PC-3 (cell line): Measurements from ENCODE around the gene ZKSCAN4. TPM values are rescaled to one million over a fixed set of nuclear protein-coding genes. Genes with fewer than 3 reads are reported as not detected.

Experiments used
- ATAC-seq: fragments of 200-7000 bp; cut with Tn5 transposase; 2 replicates; pipeline ENCODE4 v1.9.1; 2020; ENCODE audit warnings: mild to moderate bottlenecking, moderate library complexity
- BruUV-seq: library from RNA; stranded (reverse); fragments of 400-500 nt; replicated peaks from 2 replicates; lab custom pipeline; 2021; lab: Mats Ljungman, UMichigan
- CTCF ChIA-PET: fragments of 300-600 bp; sonication (Branson Sonifier 250); formaldehyde crosslinking; loops from one replicate; lab custom pipeline; 2022; ENCODE audit warnings: antibody characterized with exemption; lab: Charles Lee
- POLR2A ChIA-PET: fragments of 300-600 bp; sonication (Branson Sonifier 250); formaldehyde crosslinking; loops from one replicate; lab custom pipeline; 2022; ENCODE audit warnings: antibody characterized with exemption; ENCODE audit not compliant: unreplicated experiment; lab: Charles Lee
- DNase-seq: peaks from one replicate; pipeline ENCODE4 v3.0.0-alpha.2; 2015
- H2AFZ ChIP-seq: fragments of 300-600 bp; sonication (generic); 2 replicates; pipeline ENCODE4 v1.6.0; 2016; ENCODE audit warnings: antibody characterized with exemption, low read length
- H3F3A ChIP-seq: fragments of 300-600 bp; sonication (generic); one replicate; pipeline ENCODE4 v1.6.0; 2017; ENCODE audit warnings: antibody characterized with exemption, low read length, control low read depth, mild to moderate bottlenecking; ENCODE audit not compliant: unreplicated experiment
- H3K27ac ChIP-seq: fragments of 300-600 bp; sonication (generic); 2 replicates; pipeline ENCODE4 v1.5.1; 2016; ENCODE audit warnings: mild to moderate bottlenecking, low read length
- H3K27me3 ChIP-seq: fragments of 300-600 bp; sonication (generic); 2 replicates; pipeline ENCODE4 v1.6.1; 2016; ENCODE audit warnings: low read length, mixed read lengths
- H3K36me3 ChIP-seq: fragments of 300-600 bp; sonication (generic); 2 replicates; pipeline ENCODE4 v1.6.1; 2016; ENCODE audit warnings: low read depth, mixed run types, low read length, mixed read lengths
- H3K4me1 ChIP-seq: fragments of 300-600 bp; sonication (generic); 2 replicates; pipeline ENCODE4 v1.5.1; 2016; ENCODE audit warnings: low read length; ENCODE audit not compliant: insufficient read depth
- H3K4me2 ChIP-seq: fragments of 300-600 bp; sonication (generic); 2 replicates; pipeline ENCODE4 v1.6.0; 2016; ENCODE audit warnings: low read length
- H3K4me3 ChIP-seq: fragments of 300-600 bp; sonication (generic); 2 replicates; pipeline ENCODE4 v1.5.1; 2016; ENCODE audit warnings: mild to moderate bottlenecking, low read length, mixed read lengths
- H3K79me2 ChIP-seq: fragments of 300-600 bp; sonication (generic); 2 replicates; pipeline ENCODE4 v1.6.1; 2017; ENCODE audit warnings: low read length, mixed read lengths
- H3K9ac ChIP-seq: fragments of 300-600 bp; sonication (generic); 2 replicates; pipeline ENCODE4 v1.6.0; 2016; ENCODE audit warnings: mild to moderate bottlenecking, low read length
- H3K9me2 ChIP-seq: fragments of 300-600 bp; sonication (generic); replicated peaks from 2 replicates; pipeline ENCODE4 v1.6.1; 2016; ENCODE audit warnings: mixed run types, low read length, mixed read lengths
- H3K9me3 ChIP-seq: fragments of 300-600 bp; sonication (generic); 2 replicates; pipeline ENCODE4 v1.6.1; 2016; ENCODE audit warnings: low read length, mixed read lengths
- H4K20me1 ChIP-seq: fragments of 300-600 bp; sonication (generic); 2 replicates; pipeline ENCODE4 v1.6.1; 2016; ENCODE audit warnings: low read length, mixed read lengths
- CTCF ChIP-seq: fragments of 300-600 bp; sonication (generic); conservative IDR thresholded peaks from 2 replicates; pipeline ENCODE4 v1.5.1; 2017; ENCODE audit warnings: antibody characterized with exemption, low read depth, mild to moderate bottlenecking, low read length
- EZH2 ChIP-seq: fragments of 300-600 bp; sonication (generic); IDR thresholded peaks from one replicate; pipeline ENCODE4 v1.6.1; 2017; ENCODE audit warnings: antibody characterized with exemption, mild to moderate bottlenecking, low read length; ENCODE audit not compliant: unreplicated experiment
- EZH2phosphoT487 ChIP-seq: fragments of 300-600 bp; sonication (generic); IDR thresholded peaks from 2 replicates; pipeline ENCODE4 v1.6.1; 2018; ENCODE audit warnings: mild to moderate bottlenecking, antibody characterized with exemption, low read length, borderline replicate concordance
- intact Hi-C: fragments of 100-400 bp; cut with micrococcal nuclease; formaldehyde crosslinking; loops from 2 replicates; pipeline ENCODE4 v1.9.0; 2023
- total RNA-seq: library from RNA; depleted of rRNA; stranded (reverse); fragments of >200 nt; gene quantifications from 2 replicates; pipeline ENCODE4 v1.2.3, GENCODE V29; 2014

The ZKSCAN4 gene
- total RNA-seq, 1 experiment from 2014 or later = 2.3 TPM

DNA sequence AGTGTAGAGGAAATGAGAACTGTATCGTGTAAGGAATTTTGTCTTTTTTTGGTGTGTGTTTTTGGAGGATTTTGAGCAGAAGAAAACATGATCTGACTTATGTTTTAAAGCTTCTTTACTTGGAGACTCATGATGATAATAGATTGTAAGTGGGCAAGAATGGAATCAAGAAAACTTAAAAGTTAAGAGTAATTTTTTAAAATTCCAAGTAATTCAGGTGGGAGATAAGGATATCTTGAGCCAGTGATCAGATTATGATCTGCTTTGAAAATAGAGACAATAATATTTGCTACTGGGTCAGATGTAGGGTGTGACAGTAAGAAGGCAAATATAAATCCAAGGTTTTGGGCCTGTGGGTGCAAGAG, 15.6 kb upstream of the ZKSCAN4 start:
- Histone ChIP-seq H3K9me3 (no peaks in the 10 kb centered on the region), H3K79me2 (peaks cover 25% of the 10 kb centered on the region), H3K27me3 (no peaks in the 10 kb centered on the region), H3K9ac (peak overlapping the region; percentile 78), H3K4me2 (peak overlapping the region; percentile 82), H3K9me2 (no peaks in the 10 kb centered on the region), H2AFZ (peak overlapping the region; percentile 93), H4K20me1 (no peaks in the 10 kb centered on the region), H3K4me3 (peak overlapping the region; percentile 86), H3K36me3 (0 out of 2 replicates have a peak, but pooled peaks cover 4% of the 10 kb centered on the region), H3K4me1 (peaks cover 28% of the 10 kb centered on the region), H3K27ac (peak overlapping the region; percentile 48; the same call in 1 of the 2 replicates), H3F3A (peaks cover 5% of the 10 kb centered on the region)
- intact Hi-C loops = loop anchor here (1.0 to 5.0 kb wide), 4 partner anchors 15 to 135 kb away; partner anchors contain the start of genes ZKSCAN3, ZKSCAN4 and ZSCAN31
- POLR2A ChIA-PET = interaction anchor here (0.5 to 1.0 kb wide), 5 partner anchors 15 to 460 kb away, joined by 3 to 8 read pairs (median 4); partner anchors contain the start of gene ZSCAN31
- CTCF ChIA-PET = interaction anchor here (0.7 to 1.6 kb wide), 2 partner anchors 88 to 115 kb away, joined by 3 to 6 read pairs; no protein-coding TSS in a partner anchor
- BruUV-seq = no TSS peak
- no peak for ATAC-seq
- no peak for TF ChIP-seq EZH2phosphoT487
- no peak for TF ChIP-seq CTCF
- TF ChIP-seq EZH2 = no peak
- DNase-seq = no peak

GRCh38 chr6:28266962-28267694, 15.1 kb upstream of the ZKSCAN4 start, which contains the start of gene ZSCAN26:
Gene ZSCAN26 (plus strand): TSS chr6:28267143. CDS start chr6:28271920, 4,777 bp downstream.
- Histone ChIP-seq H3K36me3 (no peaks in the 10 kb centered on the region), H3F3A (peaks cover 5% of the 10 kb centered on the region), H3K4me3 (peak within 1 kb of the TSS; percentile 86), H3K79me2 (peaks cover 25% of the 10 kb centered on the region), H2AFZ (peak within 1 kb of the TSS; percentile 93), H3K9me3 (no peaks in the 10 kb centered on the region), H4K20me1 (no peaks in the 10 kb centered on the region), H3K9ac (peak within 1 kb of the TSS; percentile 78), H3K4me2 (peak within 1 kb of the TSS; percentile 82), H3K4me1 (peaks cover 28% of the 10 kb centered on the region), H3K27ac (peak within 1 kb of the TSS; percentile 48), H3K9me2 (no peaks in the 10 kb centered on the region), H3K27me3 (no peaks in the 10 kb centered on the region)
- ChIA-PET CTCF (interaction anchor here (0.7 to 1.6 kb wide), 2 partner anchors 89 to 116 kb away, joined by 3 to 6 read pairs; no protein-coding TSS in a partner anchor), POLR2A (interaction anchor here (0.5 to 1.0 kb wide), 9 partner anchors 13 to 459 kb away, joined by 3 to 8 read pairs (median 4); partner anchors contain the start of genes PGBD1 and ZSCAN31)
- ATAC-seq = peak; percentile 91
- TSS peak; percentile 63 for BruUV-seq
- intact Hi-C loops = loop anchor here (1.0 to 5.0 kb wide), 4 partner anchors 15 to 135 kb away; partner anchors contain the start of genes ZKSCAN3, ZKSCAN4 and ZSCAN31
- peak; percentile 93 for DNase-seq
- TF ChIP-seq CTCF (no peak), EZH2 (no peak), EZH2phosphoT487 (no peak)
